Measurements from ENCODE around the gene MMP7.
"Not testable (repeated sequence)": the region's sequence is repeated elsewhere in the genome, so short reads cannot be mapped to it uniquely, and the experiment has no call there.

MMP7 gene

GRCh38 chr11:102513869-102514268, 16.7 kb downstream of the MMP7 start:
- no peaks in the 10 kb centered on the region for H3K4me1 ChIP-seq (ENCODE audit: control insufficient read depth, insufficient read depth, low read length)
- H3K36me3 ChIP-seq (ENCODE audit: control insufficient read depth, insufficient read depth, low read length) = no peaks in the 10 kb centered on the region
- no peaks in the 10 kb centered on the region for H3K27me3 ChIP-seq (ENCODE audit: control insufficient read depth, insufficient read depth, low read length)
- no peak overlapping the region for H3K9ac ChIP-seq (ENCODE audit: low read length)
- no peaks in the 10 kb centered on the region for H3K9me3 ChIP-seq (ENCODE audit: control insufficient read depth, low read length)
- H3K4me3 ChIP-seq (ENCODE audit: low read length) = no peak overlapping the region

- Histone ChIP-seq H3K27me3 (ENCODE audit: control insufficient read depth, insufficient read depth, low read length) (no peaks in the 10 kb centered on the region), H3K4me3 (ENCODE audit: low read length) (no peak overlapping the region), H3K4me1 (ENCODE audit: control insufficient read depth, insufficient read depth, low read length) (no peaks in the 10 kb centered on the region), H3K9me3 (ENCODE audit: control insufficient read depth, low read length) (no peaks in the 10 kb centered on the region), H3K9ac (ENCODE audit: low read length) (no peak overlapping the region), H3K36me3 (ENCODE audit: control insufficient read depth, insufficient read depth, low read length) (no peaks in the 10 kb centered on the region)
Observed at GRCh38 chr11:102510439-102511135, 20.0 kb downstream of the MMP7 start.

GRCh38 chr11:102502831-102503230, 27.7 kb downstream of the MMP7 start:
- H3K4me3 ChIP-seq (ENCODE audit: low read length); H3K27me3 ChIP-seq (ENCODE audit: control insufficient read depth, insufficient read depth, low read length); H3K36me3 ChIP-seq (ENCODE audit: control insufficient read depth, insufficient read depth, low read length); H3K9me3 ChIP-seq (ENCODE audit: control insufficient read depth, low read length); H3K4me1 ChIP-seq (ENCODE audit: control insufficient read depth, insufficient read depth, low read length); H3K9ac ChIP-seq (ENCODE audit: low read length): not testable (repeated sequence)

DNA sequence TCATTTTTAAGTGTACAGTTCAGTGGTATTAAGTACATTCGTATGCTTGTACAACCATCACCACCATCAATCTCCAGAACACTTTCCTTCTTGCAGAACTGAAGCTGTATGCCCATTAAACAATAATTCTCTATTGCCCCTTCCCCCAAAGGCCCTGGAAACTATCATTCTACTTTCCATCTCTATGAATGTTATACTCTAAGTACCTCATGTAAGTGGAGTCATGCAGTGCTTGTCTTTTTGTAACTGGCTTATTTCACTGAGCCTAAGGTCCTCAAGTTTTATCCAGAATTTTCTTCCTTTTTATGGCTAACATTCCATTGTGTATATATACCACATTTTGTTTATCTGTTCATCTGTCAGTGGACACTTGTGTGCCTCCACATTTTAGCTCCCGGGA, 29.7 kb downstream of the MMP7 start:
- Histone ChIP-seq H3K9ac (ENCODE audit: low read length) (no peak overlapping the region), H3K9me3 (ENCODE audit: control insufficient read depth, low read length) (no peaks in the 10 kb centered on the region)

DNA sequence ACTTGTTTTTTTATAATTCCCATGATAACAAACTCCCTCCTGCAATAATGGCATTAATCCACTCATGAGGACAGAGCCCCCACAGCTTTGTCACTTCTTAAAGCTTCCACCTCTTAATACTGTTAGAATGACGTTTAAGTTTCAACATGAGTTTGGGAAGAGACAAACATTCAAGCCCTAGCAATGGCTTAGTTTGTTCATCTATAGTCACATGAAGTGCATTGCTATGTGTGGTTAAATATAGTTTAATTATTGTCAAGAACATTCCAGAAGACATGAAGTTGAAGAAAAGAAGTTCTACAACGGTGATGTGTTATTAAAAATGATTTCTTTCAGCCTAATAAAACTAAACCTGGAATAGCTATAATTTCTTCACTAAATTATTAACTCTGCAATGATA, 30.6 kb downstream of the MMP7 start:
- H3K9ac ChIP-seq (ENCODE audit: low read length) = no peak overlapping the region
- peaks cover 9% of the 10 kb centered on the region for H3K4me1 ChIP-seq (ENCODE audit: control insufficient read depth, insufficient read depth, low read length)
- no peaks in the 10 kb centered on the region for H3K36me3 ChIP-seq (ENCODE audit: control insufficient read depth, insufficient read depth, low read length)
- H3K4me3 ChIP-seq (ENCODE audit: low read length) = no peak overlapping the region
- no peaks in the 10 kb centered on the region for H3K27me3 ChIP-seq (ENCODE audit: control insufficient read depth, insufficient read depth, low read length)
- no peaks in the 10 kb centered on the region for H3K9me3 ChIP-seq (ENCODE audit: control insufficient read depth, low read length)

More for the DNA sequence above, 29.7 kb downstream of the MMP7 start:
- Histone ChIP-seq H3K4me1 (ENCODE audit: control insufficient read depth, insufficient read depth, low read length) (peaks cover under 1% of the 10 kb centered on the region), H3K36me3 (ENCODE audit: control insufficient read depth, insufficient read depth, low read length) (no peaks in the 10 kb centered on the region), H3K27me3 (ENCODE audit: control insufficient read depth, insufficient read depth, low read length) (no peaks in the 10 kb centered on the region), H3K4me3 (ENCODE audit: low read length) (no peak overlapping the region)

DNA sequence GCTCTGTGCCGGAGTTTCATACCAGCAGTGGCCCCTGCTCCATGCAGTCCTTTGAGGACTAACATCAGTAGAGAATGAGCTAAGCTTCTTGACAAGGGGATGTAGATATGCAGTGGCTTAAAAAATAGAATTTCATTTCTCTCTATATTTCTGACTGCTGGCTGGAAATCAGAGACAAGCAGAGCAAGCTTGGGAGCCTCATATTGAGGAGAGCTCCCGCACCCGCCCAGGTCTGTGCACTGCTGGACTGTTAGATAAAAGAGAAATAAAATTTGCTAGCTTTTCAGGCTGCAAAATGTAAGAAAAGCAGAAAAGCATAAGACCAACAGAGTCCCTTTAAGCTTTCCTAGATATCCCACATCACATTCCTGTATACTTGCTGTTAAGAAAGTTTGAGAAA, 31.4 kb downstream of the MMP7 start:
- no peaks in the 10 kb centered on the region for H3K9me3 ChIP-seq (ENCODE audit: control insufficient read depth, low read length)
- no peak overlapping the region for H3K9ac ChIP-seq (ENCODE audit: low read length)
- peaks cover 12% of the 10 kb centered on the region for H3K4me1 ChIP-seq (ENCODE audit: control insufficient read depth, insufficient read depth, low read length)
- no peak overlapping the region for H3K4me3 ChIP-seq (ENCODE audit: low read length)
- no peaks in the 10 kb centered on the region for H3K36me3 ChIP-seq (ENCODE audit: control insufficient read depth, insufficient read depth, low read length)
- H3K27me3 ChIP-seq (ENCODE audit: control insufficient read depth, insufficient read depth, low read length) = no peaks in the 10 kb centered on the region

DNA sequence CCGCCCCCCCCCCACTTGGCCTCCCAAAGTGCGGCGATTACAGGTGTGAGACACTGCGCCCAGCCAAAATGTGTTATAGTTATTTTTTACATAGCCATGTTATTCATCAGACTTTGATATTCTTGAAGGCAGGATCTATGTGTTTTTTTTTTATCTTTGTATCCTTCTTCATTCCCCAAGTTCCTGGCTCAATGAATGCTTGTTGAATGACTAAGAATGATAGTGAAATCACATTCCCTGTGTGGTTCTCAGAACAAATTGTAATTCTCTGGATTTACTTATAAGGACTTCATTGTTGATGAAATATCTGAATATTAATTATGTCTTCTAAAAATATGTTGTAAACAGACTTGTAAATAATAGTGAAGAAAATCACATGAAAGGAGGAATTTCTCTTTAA, 33.5 kb downstream of the MMP7 start:
- no peaks in the 10 kb centered on the region for H3K36me3 ChIP-seq (ENCODE audit: control insufficient read depth, insufficient read depth, low read length)
- H3K9me3 ChIP-seq (ENCODE audit: control insufficient read depth, low read length) = no peaks in the 10 kb centered on the region
- H3K4me1 ChIP-seq (ENCODE audit: control insufficient read depth, insufficient read depth, low read length) = peaks cover 12% of the 10 kb centered on the region
- no peak overlapping the region for H3K4me3 ChIP-seq (ENCODE audit: low read length)
- H3K9ac ChIP-seq (ENCODE audit: low read length) = no peak overlapping the region
- H3K27me3 ChIP-seq (ENCODE audit: control insufficient read depth, insufficient read depth, low read length) = no peaks in the 10 kb centered on the region

DNA sequence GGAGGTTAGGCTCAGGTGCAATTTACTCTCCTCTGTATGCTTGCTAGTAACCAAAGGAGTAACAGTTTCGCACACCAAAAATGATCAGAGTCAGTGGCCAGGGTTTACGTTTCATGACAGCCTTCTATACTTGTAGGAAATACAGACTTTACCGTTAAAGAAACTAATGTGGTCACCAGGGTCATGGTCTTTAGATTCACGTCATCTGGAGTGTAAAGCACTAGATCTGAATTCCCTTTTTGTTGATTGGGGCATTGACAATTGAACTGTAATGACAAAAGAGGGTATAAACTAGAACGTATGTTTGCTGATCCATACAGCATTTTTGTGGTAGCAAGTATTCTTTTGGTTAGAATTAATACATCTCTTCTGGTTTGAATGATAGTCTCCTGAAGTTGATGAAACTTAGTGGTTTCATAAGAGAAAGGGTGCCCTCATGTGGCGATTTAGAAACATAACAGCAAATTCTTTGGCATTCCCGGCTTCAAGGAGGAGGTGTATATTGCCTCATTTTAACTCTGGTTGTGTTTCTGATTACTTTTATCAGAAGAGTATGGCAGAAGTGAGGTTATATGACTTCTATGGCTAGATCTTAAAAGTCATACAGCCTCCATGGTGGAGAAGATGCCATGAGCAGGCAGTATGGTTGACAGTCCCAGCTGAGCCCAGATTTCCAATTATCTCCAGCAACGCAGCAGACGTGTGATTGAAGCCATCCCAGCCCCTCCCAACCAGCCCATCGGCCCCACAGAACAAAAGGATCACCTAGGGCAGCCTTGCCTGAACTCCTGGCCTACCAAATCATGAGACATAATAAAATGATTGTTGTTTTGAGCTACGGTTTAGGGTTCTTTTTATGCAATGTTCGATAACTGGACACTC, 35.1 kb downstream of the MMP7 start:
- Histone ChIP-seq H3K27me3 (ENCODE audit: control insufficient read depth, insufficient read depth, low read length) (no peaks in the 10 kb centered on the region), H3K9ac (ENCODE audit: low read length) (no peak overlapping the region)

DNA sequence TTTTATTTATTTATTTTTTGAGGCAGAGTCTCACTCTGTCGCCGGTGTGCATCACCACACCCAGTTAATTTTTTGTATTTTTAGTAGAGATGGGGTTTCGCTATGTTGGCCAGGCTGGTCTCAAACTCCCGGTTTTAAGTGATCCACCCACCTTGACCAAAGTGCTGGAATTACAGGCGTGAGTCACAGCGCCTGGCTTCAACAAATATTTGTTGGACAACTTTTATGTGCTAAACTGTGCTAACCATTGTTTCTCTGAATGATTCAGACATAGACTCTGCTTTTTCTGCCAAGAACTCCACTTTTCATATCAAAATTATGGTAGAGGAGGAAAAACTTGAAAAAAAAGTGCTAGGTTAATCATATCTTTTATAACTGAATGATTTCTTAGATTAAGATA, 36.3 kb downstream of the MMP7 start:
- H3K4me3 ChIP-seq (ENCODE audit: low read length) = no peak overlapping the region
- H3K9me3 ChIP-seq (ENCODE audit: control insufficient read depth, low read length) = no peaks in the 10 kb centered on the region
- H3K4me1 ChIP-seq (ENCODE audit: control insufficient read depth, insufficient read depth, low read length) = peaks cover 12% of the 10 kb centered on the region
- no peak overlapping the region for H3K9ac ChIP-seq (ENCODE audit: low read length)
- no peaks in the 10 kb centered on the region for H3K36me3 ChIP-seq (ENCODE audit: control insufficient read depth, insufficient read depth, low read length)
- H3K27me3 ChIP-seq (ENCODE audit: control insufficient read depth, insufficient read depth, low read length) = no peaks in the 10 kb centered on the region

More for the DNA sequence above, 35.1 kb downstream of the MMP7 start:
- no peaks in the 10 kb centered on the region for H3K36me3 ChIP-seq (ENCODE audit: control insufficient read depth, insufficient read depth, low read length)
- H3K9me3 ChIP-seq (ENCODE audit: control insufficient read depth, low read length) = no peaks in the 10 kb centered on the region
- peaks cover 12% of the 10 kb centered on the region for H3K4me1 ChIP-seq (ENCODE audit: control insufficient read depth, insufficient read depth, low read length)
- no peak overlapping the region for H3K4me3 ChIP-seq (ENCODE audit: low read length)

DNA sequence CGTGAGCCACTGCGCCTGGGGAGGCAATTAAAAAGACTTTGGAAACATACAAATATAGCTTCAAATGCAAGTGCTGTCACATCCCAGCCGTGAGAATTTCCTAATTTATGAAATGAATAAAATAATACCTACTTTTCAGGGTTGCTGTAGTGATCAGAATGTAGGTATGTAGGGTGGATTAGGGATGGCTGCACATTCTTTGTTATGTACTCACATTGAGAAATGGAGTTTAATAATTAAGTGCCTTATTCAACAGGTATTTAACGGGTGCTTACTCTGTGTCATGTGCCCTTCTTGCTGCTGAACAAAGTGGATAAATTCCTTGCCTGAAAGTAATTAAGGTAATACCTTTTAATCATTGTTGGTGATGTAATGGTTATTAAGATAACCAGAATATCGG, 37.0 kb downstream of the MMP7 start:
- no peaks in the 10 kb centered on the region for H3K36me3 ChIP-seq (ENCODE audit: control insufficient read depth, insufficient read depth, low read length)
- H3K9ac ChIP-seq (ENCODE audit: low read length) = no peak overlapping the region
- peaks cover 12% of the 10 kb centered on the region for H3K4me1 ChIP-seq (ENCODE audit: control insufficient read depth, insufficient read depth, low read length)
- no peak overlapping the region for H3K4me3 ChIP-seq (ENCODE audit: low read length)
- no peaks in the 10 kb centered on the region for H3K9me3 ChIP-seq (ENCODE audit: control insufficient read depth, low read length)
- no peaks in the 10 kb centered on the region for H3K27me3 ChIP-seq (ENCODE audit: control insufficient read depth, insufficient read depth, low read length)

- Histone ChIP-seq H3K9me3 (ENCODE audit: control insufficient read depth, low read length) (no peaks in the 10 kb centered on the region), H3K27me3 (ENCODE audit: control insufficient read depth, insufficient read depth, low read length) (no peaks in the 10 kb centered on the region), H3K4me3 (ENCODE audit: low read length) (no peak overlapping the region), H3K9ac (ENCODE audit: low read length) (no peak overlapping the region), H3K36me3 (ENCODE audit: control insufficient read depth, insufficient read depth, low read length) (no peaks in the 10 kb centered on the region), H3K4me1 (ENCODE audit: control insufficient read depth, insufficient read depth, low read length) (peaks cover 12% of the 10 kb centered on the region)
Observed at GRCh38 chr11:102491969-102492368, 38.6 kb downstream of the MMP7 start.
